H1 (cell line): ENCODE measurements around the gene DFFA.

Source experiments
- CBX8 ChIP-seq: fragments of 300-800, 300-1000 bp; sonication (generic); IDR thresholded peaks from 2 replicates; pipeline ENCODE4 v1.7.1; 2016; ENCODE audit warnings: low read depth, low read length, borderline replicate concordance
- CEBPB ChIP-seq: IDR thresholded peaks from 2 replicates; pipeline ENCODE4 v1.6.1; 2012; ENCODE audit warnings: low read depth, low read length
- MAFK ChIP-seq: IDR thresholded peaks from 2 replicates; pipeline ENCODE4 v1.6.1; 2012; ENCODE audit warnings: low read depth, mild to moderate bottlenecking, improper control_type of control experiment, low read length
- POLR2A ChIP-seq, 2 experiments: IDR thresholded peaks; 1 replicate in 1 of 2; 2 replicates in 1 of 2; pipeline ENCODE4 v1.6.1; 2011; ENCODE audit warnings: low read depth in 2 of 2, low read length in 2 of 2, mild to moderate bottlenecking in 2 of 2; ENCODE audit errors: control extremely low read depth in 1 of 2
- POLR2AphosphoS5 ChIP-seq: IDR thresholded peaks from 2 replicates; pipeline ENCODE4 v1.6.1; 2011; ENCODE audit warnings: low read depth, low read length
- RAD21 ChIP-seq, 2 experiments: IDR thresholded peaks in 1 of 2; conservative IDR thresholded peaks in 1 of 2; 2 replicates each; pipeline ENCODE4 v1.6.1; 2011; ENCODE audit warnings: low read depth in 2 of 2, low read length in 2 of 2, improper control_type of control experiment in 1 of 2, inconsistent platforms in 1 of 2, mild to moderate bottlenecking in 1 of 2, moderate library complexity in 1 of 2
- RFX5 ChIP-seq: IDR thresholded peaks from 2 replicates; pipeline ENCODE4 v1.6.1; 2011; ENCODE audit warnings: low read depth, low read length, improper control_type of control experiment, borderline replicate concordance
- TAF7 ChIP-seq: optimal IDR thresholded peaks from 2 replicates; pipeline ENCODE3; 2011; ENCODE audit warnings: low read depth, mild to moderate bottlenecking, inconsistent platforms, low read length, moderate library complexity, borderline replicate concordance
- TF ChIP-seq, protein P1 (sequence below), 3 experiments: IDR thresholded peaks; 1 replicate in 2 of 3; 2 replicates in 1 of 3; pipeline versions ENCODE4 v1.5.1 to v1.6.1; 2011; ENCODE audit warnings: low read length in 3 of 3, mild to moderate bottlenecking in 3 of 3, inconsistent platforms in 2 of 3, low read depth in 1 of 3, moderate library complexity in 1 of 3; ENCODE audit not compliant: insufficient read depth in 1 of 3; ENCODE audit errors: control extremely low read depth in 1 of 3
- TF ChIP-seq, protein P2 (sequence below): IDR thresholded peaks from 2 replicates; pipeline ENCODE4 v1.6.1; 2012; ENCODE audit warnings: inconsistent platforms
- TF ChIP-seq, protein P3 (sequence below): IDR thresholded peaks from 2 replicates; pipeline ENCODE4 v1.6.1; 2011; ENCODE audit warnings: low read length, improper control_type of control experiment

DNA sequence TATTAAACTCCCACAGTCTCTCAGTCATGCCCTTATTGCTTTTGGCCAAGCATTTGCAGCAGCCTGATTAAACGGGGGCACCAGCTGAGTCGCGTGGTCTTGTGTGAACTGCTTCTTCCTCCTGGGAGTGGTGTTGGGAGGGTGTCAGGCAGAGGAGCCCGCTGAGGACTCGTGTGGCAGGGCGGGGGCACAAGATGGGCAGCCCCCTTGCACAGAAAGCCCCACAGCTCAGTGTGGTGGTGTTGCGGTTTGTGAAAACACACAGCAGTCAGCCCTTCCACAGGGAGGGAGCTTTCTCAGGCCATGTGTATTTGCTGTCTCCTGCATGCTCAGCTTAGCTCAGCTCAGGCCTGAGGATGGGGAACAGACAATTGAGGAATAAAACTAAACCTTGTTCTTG is 24.8 kb upstream of the DFFA start:
- TF ChIP-seq CEBPB: no peak
- TF ChIP-seq RFX5: no peak
- no peak for TF ChIP-seq TAF7
- no peak for TF ChIP-seq POLR2A (IDR thresholded peaks at IDR 0.05; ENCODE audit: control extremely low read depth in 1 of 2, low read depth in 2 of 2, low read length in 2 of 2)
- TF ChIP-seq CBX8: no peak
- TF ChIP-seq, protein P1, sequence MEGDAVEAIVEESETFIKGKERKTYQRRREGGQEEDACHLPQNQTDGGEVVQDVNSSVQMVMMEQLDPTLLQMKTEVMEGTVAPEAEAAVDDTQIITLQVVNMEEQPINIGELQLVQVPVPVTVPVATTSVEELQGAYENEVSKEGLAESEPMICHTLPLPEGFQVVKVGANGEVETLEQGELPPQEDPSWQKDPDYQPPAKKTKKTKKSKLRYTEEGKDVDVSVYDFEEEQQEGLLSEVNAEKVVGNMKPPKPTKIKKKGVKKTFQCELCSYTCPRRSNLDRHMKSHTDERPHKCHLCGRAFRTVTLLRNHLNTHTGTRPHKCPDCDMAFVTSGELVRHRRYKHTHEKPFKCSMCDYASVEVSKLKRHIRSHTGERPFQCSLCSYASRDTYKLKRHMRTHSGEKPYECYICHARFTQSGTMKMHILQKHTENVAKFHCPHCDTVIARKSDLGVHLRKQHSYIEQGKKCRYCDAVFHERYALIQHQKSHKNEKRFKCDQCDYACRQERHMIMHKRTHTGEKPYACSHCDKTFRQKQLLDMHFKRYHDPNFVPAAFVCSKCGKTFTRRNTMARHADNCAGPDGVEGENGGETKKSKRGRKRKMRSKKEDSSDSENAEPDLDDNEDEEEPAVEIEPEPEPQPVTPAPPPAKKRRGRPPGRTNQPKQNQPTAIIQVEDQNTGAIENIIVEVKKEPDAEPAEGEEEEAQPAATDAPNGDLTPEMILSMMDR (IDR thresholded peaks at IDR 0.05; ENCODE audit: control extremely low read depth in 1 of 3, insufficient read depth in 1 of 3, low read depth in 1 of 3, low read length in 3 of 3): no peak
- TF ChIP-seq, protein P2, sequence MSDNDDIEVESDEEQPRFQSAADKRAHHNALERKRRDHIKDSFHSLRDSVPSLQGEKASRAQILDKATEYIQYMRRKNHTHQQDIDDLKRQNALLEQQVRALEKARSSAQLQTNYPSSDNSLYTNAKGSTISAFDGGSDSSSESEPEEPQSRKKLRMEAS: no peak
- TF ChIP-seq RAD21 (IDR thresholded peaks at IDR 0.05 in 1 of 2, conservative IDR thresholded peaks at IDR 0.05 in 1 of 2; ENCODE audit: low read depth in 2 of 2, low read length in 2 of 2): no peak
- TF ChIP-seq MAFK: no peak
- no peak for TF ChIP-seq POLR2AphosphoS5
- TF ChIP-seq, protein P3, sequence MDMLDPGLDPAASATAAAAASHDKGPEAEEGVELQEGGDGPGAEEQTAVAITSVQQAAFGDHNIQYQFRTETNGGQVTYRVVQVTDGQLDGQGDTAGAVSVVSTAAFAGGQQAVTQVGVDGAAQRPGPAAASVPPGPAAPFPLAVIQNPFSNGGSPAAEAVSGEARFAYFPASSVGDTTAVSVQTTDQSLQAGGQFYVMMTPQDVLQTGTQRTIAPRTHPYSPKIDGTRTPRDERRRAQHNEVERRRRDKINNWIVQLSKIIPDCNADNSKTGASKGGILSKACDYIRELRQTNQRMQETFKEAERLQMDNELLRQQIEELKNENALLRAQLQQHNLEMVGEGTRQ: no peak
